Suprapubic skin (tissue), 4 donors: ENCODE measurements around the gene OR10D3. TPM values are rescaled to one million over a fixed set of nuclear protein-coding genes. Genes with fewer than 3 reads are reported as not detected.

Experiments
- DNase-seq, 2 donors: peaks; one replicate each; pipeline ENCODE4 v3.0.0-alpha.2; 2019; ENCODE audit warnings: low spot score in 2 of 2
- H3K27ac ChIP-seq: fragments of 200-600 bp; sonication (generic); one replicate; pipeline ENCODE4 v1.5.1; 2019
- H3K27me3 ChIP-seq: fragments of 200-600 bp; sonication (generic); one replicate; pipeline ENCODE4 v1.5.1; 2019
- H3K36me3 ChIP-seq: fragments of 200-600 bp; sonication (generic); one replicate; pipeline ENCODE4 v1.5.1; 2019
- H3K4me1 ChIP-seq: fragments of 200-600 bp; sonication (generic); one replicate; pipeline ENCODE4 v1.5.1; 2019
- H3K4me3 ChIP-seq: fragments of 200-600 bp; sonication (generic); one replicate; pipeline ENCODE4 v1.5.1; 2019; ENCODE audit warnings: mild to moderate bottlenecking
- H3K9me3 ChIP-seq: fragments of 200-600 bp; sonication (generic); one replicate; pipeline ENCODE4 v1.5.1; 2019
- CTCF ChIP-seq, 2 donors: fragments of 200-600 bp in 1 of 2; fragments of 450-650 bp in 1 of 2; sonication (generic) in 1 of 2; IDR thresholded peaks; one replicate each; pipeline ENCODE4 v1.5.1; 2016 to 2019; ENCODE audit warnings: antibody characterized with exemption in 2 of 2, mild to moderate bottlenecking in 1 of 2, moderate library complexity in 1 of 2
- EP300 ChIP-seq: sonication (generic); formaldehyde crosslinking; IDR thresholded peaks from one replicate; pipeline ENCODE4 v1.6.1; 2017; ENCODE audit warnings: antibody characterized with exemption
- POLR2A ChIP-seq, 2 donors: fragments of 450-650 bp; IDR thresholded peaks; one replicate each; pipeline ENCODE4 v1.6.1; 2017; ENCODE audit warnings: antibody characterized with exemption in 2 of 2, mild to moderate bottlenecking in 2 of 2, moderate library complexity in 2 of 2
- POLR2AphosphoS5 ChIP-seq, 3 donors: sonication (generic); formaldehyde crosslinking; IDR thresholded peaks; one replicate each; pipeline ENCODE4 v1.6.1; 2017; ENCODE audit warnings: antibody characterized with exemption in 3 of 3
- WGBS: methylation state at CpG from one replicate; pipeline ENCODE4 v1.1.5; 2018; 5-methylcytosine and 5-hydroxymethylcytosine counted together
- total RNA-seq, 4 donors: library from RNA; depleted of rRNA; stranded (reverse); fragments of >200 nt; gene quantifications; one replicate each; pipeline ENCODE4 v1.1.0, GENCODE V29; 2016

Gene OR10D3
- total RNA-seq, 4 donors from 2014 or later, result not detected

- no peak overlapping the region for H3K27ac ChIP-seq
- no peaks in the 10 kb centered on the region for H3K9me3 ChIP-seq
- H3K27me3 ChIP-seq, result no peaks in the 10 kb centered on the region
- WGBS, result 87% methylated on average over 4 of the region's 5 CpGs
- no peak for DNase-seq
- H3K4me1 ChIP-seq, result no peaks in the 10 kb centered on the region
- H3K4me3 ChIP-seq, result no peak overlapping the region
- TF ChIP-seq EP300 (no peak), CTCF (IDR thresholded peaks at IDR 0.05) (no peak), POLR2A (IDR thresholded peaks at IDR 0.05) (no peak), POLR2AphosphoS5 (IDR thresholded peaks at IDR 0.05) (no peak)
- no peaks in the 10 kb centered on the region for H3K36me3 ChIP-seq
Observed at GRCh38 chr11:124204008-124204407, 20.9 kb downstream of the OR10D3 start.

GRCh38 chr11:124207102-124207792 is 24.1 kb downstream of the OR10D3 start:
- DNase-seq, result no peak
- Histone ChIP-seq H3K4me1 (no peaks in the 10 kb centered on the region), H3K4me3 (no peak overlapping the region), H3K9me3 (no peaks in the 10 kb centered on the region), H3K36me3 (no peaks in the 10 kb centered on the region), H3K27me3 (no peaks in the 10 kb centered on the region), H3K27ac (no peak overlapping the region)
- no peak for TF ChIP-seq POLR2AphosphoS5 (IDR thresholded peaks at IDR 0.05)
- TF ChIP-seq EP300, result no peak
- no peak for TF ChIP-seq CTCF (IDR thresholded peaks at IDR 0.05)
- no peak for TF ChIP-seq POLR2A (IDR thresholded peaks at IDR 0.05)
- 83% methylated on average over 6 of the region's 6 CpGs for WGBS

DNA sequence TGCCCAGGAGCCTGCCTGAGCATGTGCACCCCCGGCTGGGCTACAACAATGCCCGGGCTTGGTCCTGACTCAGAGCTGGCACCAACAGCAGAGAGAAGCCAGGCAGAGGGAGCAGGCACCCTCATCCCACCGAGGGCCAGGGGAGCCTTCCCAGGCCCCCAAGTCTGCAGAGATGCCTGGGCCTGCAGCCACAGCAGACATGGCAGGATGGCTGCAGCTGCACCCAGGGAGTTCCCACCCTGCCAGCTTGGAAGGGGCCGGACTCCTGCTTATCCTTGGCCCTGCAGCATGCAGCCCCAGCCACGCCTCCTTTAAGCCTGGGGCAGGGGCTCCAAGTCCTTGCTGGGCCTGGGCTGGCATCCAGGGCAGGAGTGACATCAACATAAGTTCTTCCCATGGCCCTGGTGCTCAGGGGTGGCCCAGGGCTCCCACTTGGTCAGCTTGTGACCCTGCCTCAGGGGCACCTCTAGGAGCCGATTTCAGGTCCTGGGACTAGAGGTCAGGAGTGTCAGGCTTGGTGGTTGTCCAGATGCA is 26.7 kb downstream of the OR10D3 start:
- H3K4me3 ChIP-seq, result no peak overlapping the region
- H3K9me3 ChIP-seq, result no peaks in the 10 kb centered on the region
- no peaks in the 10 kb centered on the region for H3K36me3 ChIP-seq
- TF ChIP-seq POLR2A (IDR thresholded peaks at IDR 0.05) (no peak), EP300 (no peak), POLR2AphosphoS5 (IDR thresholded peaks at IDR 0.05) (no peak), CTCF (IDR thresholded peaks at IDR 0.05) (no peak)
- no peak overlapping the region for H3K27ac ChIP-seq
- H3K27me3 ChIP-seq, result no peaks in the 10 kb centered on the region
- WGBS, result 93% methylated on average over 3 of the region's 6 CpGs
- no peaks in the 10 kb centered on the region for H3K4me1 ChIP-seq
- DNase-seq, result no peak

GRCh38 chr11:124210421-124210820 is 27.3 kb downstream of the OR10D3 start:
- H3K4me1 ChIP-seq, result no peaks in the 10 kb centered on the region
- no peak overlapping the region for H3K27ac ChIP-seq
- DNase-seq, result no peak
- no peak overlapping the region for H3K4me3 ChIP-seq
- H3K27me3 ChIP-seq, result no peaks in the 10 kb centered on the region
- H3K9me3 ChIP-seq, result no peaks in the 10 kb centered on the region
- no CpG with 5 or more reads among the region's 5 CpGs for WGBS
- H3K36me3 ChIP-seq, result no peaks in the 10 kb centered on the region
- no peak for TF ChIP-seq POLR2AphosphoS5 (IDR thresholded peaks at IDR 0.05)
- TF ChIP-seq EP300, result no peak
- TF ChIP-seq POLR2A (IDR thresholded peaks at IDR 0.05), result no peak
- no peak for TF ChIP-seq CTCF (IDR thresholded peaks at IDR 0.05)

DNA sequence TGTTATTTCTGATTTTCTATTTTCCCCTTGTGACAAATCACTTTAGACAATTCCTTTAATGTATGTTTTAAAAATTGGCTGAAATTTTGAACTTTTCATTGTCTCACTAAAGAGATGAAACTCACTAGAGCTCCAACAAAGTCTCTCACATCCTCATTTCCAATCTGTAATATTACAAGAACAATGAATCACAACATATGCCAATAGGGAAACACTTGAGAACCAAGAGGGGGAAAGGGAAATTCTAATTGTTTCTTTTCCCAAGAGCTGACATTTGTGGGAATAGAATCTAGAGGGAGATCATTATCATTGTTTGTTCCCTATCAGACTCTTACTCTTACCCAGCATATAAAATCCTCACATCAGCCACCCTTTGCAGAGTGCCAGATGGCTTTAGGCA is 28.2 kb downstream of the OR10D3 start:
- DNase-seq, result no peak
- Histone ChIP-seq H3K27ac (no peak overlapping the region), H3K4me1 (no peaks in the 10 kb centered on the region), H3K4me3 (no peak overlapping the region), H3K9me3 (no peaks in the 10 kb centered on the region), H3K27me3 (no peaks in the 10 kb centered on the region), H3K36me3 (no peaks in the 10 kb centered on the region)
- TF ChIP-seq POLR2AphosphoS5 (IDR thresholded peaks at IDR 0.05), result no peak
- no peak for TF ChIP-seq POLR2A (IDR thresholded peaks at IDR 0.05)
- TF ChIP-seq CTCF (IDR thresholded peaks at IDR 0.05), result no peak
